SHP77 (cell line): Measurements from ENCODE around the gene BMPR1A.
A peak's percentile ranks its signal among the peaks of the same experiment; 100 is the strongest.

Experiments used
- DNase-seq, 2 experiments: peaks; one replicate each; lab custom pipeline; 2025; lab: John Stamatoyannopoulos, UW

Gene BMPR1A

GRCh38 chr10:86756511-86757112, at the start of gene BMPR1A:
TSS of gene BMPR1A (plus strand) at chr10:86756619. CDS start at chr10:86876019, 119,400 bp downstream.
- DNase-seq: no peak

- DNase-seq: no peak
Measured at GRCh38 chr10:86706977-86707376, 49.4 kb upstream of the BMPR1A start.

GRCh38 chr10:86707505-86707904, 48.9 kb upstream of the BMPR1A start:
- no peak for DNase-seq

- no peak for DNase-seq
Measured at GRCh38 chr10:86708068-86708782, 48.2 kb upstream of the BMPR1A start.

- DNase-seq: no peak
Measured at GRCh38 chr10:86708783-86709380, 47.5 kb upstream of the BMPR1A start.

GRCh38 chr10:86709396-86710185, 46.8 kb upstream of the BMPR1A start:
- DNase-seq: no peak

GRCh38 chr10:86710987-86711512, 45.4 kb upstream of the BMPR1A start:
- peak; percentile 23 to 44 for DNase-seq

GRCh38 chr10:86711513-86712316, 44.7 kb upstream of the BMPR1A start:
- peak; percentile 9 to 10 for DNase-seq

GRCh38 chr10:86712317-86712707, 44.1 kb upstream of the BMPR1A start:
- DNase-seq: no peak

- DNase-seq: no peak
Measured at GRCh38 chr10:86715156-86715795, 41.1 kb upstream of the BMPR1A start.

GRCh38 chr10:86715836-86716235, 40.6 kb upstream of the BMPR1A start:
- no peak for DNase-seq

GRCh38 chr10:86716466-86716865, 40.0 kb upstream of the BMPR1A start:
- DNase-seq: no peak

GRCh38 chr10:86718556-86718955, 37.9 kb upstream of the BMPR1A start:
- no peak for DNase-seq

- no peak for DNase-seq
Measured at GRCh38 chr10:86721232-86721631, 35.2 kb upstream of the BMPR1A start.

GRCh38 chr10:86723009-86723408, 33.4 kb upstream of the BMPR1A start:
- no peak for DNase-seq

GRCh38 chr10:86724445-86724844, 32.0 kb upstream of the BMPR1A start:
- DNase-seq: no peak

- no peak for DNase-seq
Measured at GRCh38 chr10:86725980-86726676, 30.3 kb upstream of the BMPR1A start.

GRCh38 chr10:86726677-86726999, 29.8 kb upstream of the BMPR1A start:
- DNase-seq: no peak

- DNase-seq: no peak
Measured at GRCh38 chr10:86727470-86727869, 28.9 kb upstream of the BMPR1A start.

GRCh38 chr10:86728056-86728455, 28.4 kb upstream of the BMPR1A start:
- DNase-seq: no peak
